ENCODE results near the gene SUPT16H. TPM values are rescaled to one million over a fixed set of nuclear protein-coding genes. Genes with fewer than 3 reads are reported as not detected.

SUPT16H gene
- total and polyA plus RNA-seq, 10 of the 15 experiments (the other 5 are each of a cell fraction or from before 2014, with no cell fraction given): 90.7 to 201 (median 121) TPM

- TF ChIP-seq IRF3 (IDR thresholded peaks at IDR 0.05): no peak
- 0 out of 4 replicates have a peak, but pooled peaks of 1 of the 2 experiments have one; percentile 25 for TF ChIP-seq SRF (IDR thresholded peaks at IDR 0.05; ENCODE audit: low read depth in 2 of 2, low read length in 2 of 2)
- no peak for TF ChIP-seq ZNF24 (IDR thresholded peaks at IDR 0.05)
- TF ChIP-seq PAX5 (IDR thresholded peaks at IDR 0.05; ENCODE audit: borderline replicate concordance, low read depth, low read length): peak; percentile 73
- no peak; the same call in 1 of the 2 replicates for TF ChIP-seq HDGF (IDR thresholded peaks at IDR 0.05)
- TF ChIP-seq TCF7 (IDR thresholded peaks at IDR 0.05; ENCODE audit: borderline replicate concordance): no peak
- no peak for TF ChIP-seq KLF5 (IDR thresholded peaks at IDR 0.05; ENCODE audit: partially characterized antibody)
- TF ChIP-seq TAF1 (IDR thresholded peaks at IDR 0.05; ENCODE audit: borderline replicate concordance, low read depth, low read length): no peak
- no peak for TF ChIP-seq ZNF687 (IDR thresholded peaks at IDR 0.05)
- TF ChIP-seq, protein P1, sequence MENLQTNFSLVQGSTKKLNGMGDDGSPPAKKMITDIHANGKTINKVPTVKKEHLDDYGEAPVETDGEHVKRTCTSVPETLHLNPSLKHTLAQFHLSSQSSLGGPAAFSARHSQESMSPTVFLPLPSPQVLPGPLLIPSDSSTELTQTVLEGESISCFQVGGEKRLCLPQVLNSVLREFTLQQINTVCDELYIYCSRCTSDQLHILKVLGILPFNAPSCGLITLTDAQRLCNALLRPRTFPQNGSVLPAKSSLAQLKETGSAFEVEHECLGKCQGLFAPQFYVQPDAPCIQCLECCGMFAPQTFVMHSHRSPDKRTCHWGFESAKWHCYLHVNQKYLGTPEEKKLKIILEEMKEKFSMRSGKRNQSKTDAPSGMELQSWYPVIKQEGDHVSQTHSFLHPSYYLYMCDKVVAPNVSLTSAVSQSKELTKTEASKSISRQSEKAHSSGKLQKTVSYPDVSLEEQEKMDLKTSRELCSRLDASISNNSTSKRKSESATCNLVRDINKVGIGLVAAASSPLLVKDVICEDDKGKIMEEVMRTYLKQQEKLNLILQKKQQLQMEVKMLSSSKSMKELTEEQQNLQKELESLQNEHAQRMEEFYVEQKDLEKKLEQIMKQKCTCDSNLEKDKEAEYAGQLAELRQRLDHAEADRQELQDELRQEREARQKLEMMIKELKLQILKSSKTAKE (IDR thresholded peaks at IDR 0.05; ENCODE audit: low read depth, poor library complexity, severe bottlenecking): peak; percentile 11
- no peak for TF ChIP-seq NR2F1 (conservative IDR thresholded peaks at IDR 0.05)
- no peak for TF ChIP-seq CEBPB (IDR thresholded peaks at IDR 0.05; ENCODE audit: borderline replicate concordance in 1 of 2, low read depth in 2 of 2, low read length in 2 of 2)
- 0 out of 2 replicates have a peak, but pooled peaks have one; percentile 60 for TF ChIP-seq SMARCA5 (IDR thresholded peaks at IDR 0.05)
- no peak for TF ChIP-seq EGR1 (IDR thresholded peaks at IDR 0.05; ENCODE audit: borderline replicate concordance in 1 of 2, low read depth in 2 of 2, low read length in 2 of 2)
- TF ChIP-seq NFYA (IDR thresholded peaks at IDR 0.05; ENCODE audit: borderline replicate concordance, low read depth, low read length): no peak
- peak; percentile 32 for TF ChIP-seq RELA (IDR thresholded peaks at IDR 0.05; ENCODE audit: borderline replicate concordance, partially characterized antibody)
- TF ChIP-seq, protein P2, sequence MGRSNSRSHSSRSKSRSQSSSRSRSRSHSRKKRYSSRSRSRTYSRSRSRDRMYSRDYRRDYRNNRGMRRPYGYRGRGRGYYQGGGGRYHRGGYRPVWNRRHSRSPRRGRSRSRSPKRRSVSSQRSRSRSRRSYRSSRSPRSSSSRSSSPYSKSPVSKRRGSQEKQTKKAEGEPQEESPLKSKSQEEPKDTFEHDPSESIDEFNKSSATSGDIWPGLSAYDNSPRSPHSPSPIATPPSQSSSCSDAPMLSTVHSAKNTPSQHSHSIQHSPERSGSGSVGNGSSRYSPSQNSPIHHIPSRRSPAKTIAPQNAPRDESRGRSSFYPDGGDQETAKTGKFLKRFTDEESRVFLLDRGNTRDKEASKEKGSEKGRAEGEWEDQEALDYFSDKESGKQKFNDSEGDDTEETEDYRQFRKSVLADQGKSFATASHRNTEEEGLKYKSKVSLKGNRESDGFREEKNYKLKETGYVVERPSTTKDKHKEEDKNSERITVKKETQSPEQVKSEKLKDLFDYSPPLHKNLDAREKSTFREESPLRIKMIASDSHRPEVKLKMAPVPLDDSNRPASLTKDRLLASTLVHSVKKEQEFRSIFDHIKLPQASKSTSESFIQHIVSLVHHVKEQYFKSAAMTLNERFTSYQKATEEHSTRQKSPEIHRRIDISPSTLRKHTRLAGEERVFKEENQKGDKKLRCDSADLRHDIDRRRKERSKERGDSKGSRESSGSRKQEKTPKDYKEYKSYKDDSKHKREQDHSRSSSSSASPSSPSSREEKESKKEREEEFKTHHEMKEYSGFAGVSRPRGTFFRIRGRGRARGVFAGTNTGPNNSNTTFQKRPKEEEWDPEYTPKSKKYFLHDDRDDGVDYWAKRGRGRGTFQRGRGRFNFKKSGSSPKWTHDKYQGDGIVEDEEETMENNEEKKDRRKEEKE (IDR thresholded peaks at IDR 0.05): no peak
- TF ChIP-seq CREM (IDR thresholded peaks at IDR 0.05; ENCODE audit: low read depth): peak; percentile 16; the same call in 1 of the 2 replicates
- 0 out of 2 replicates have a peak, but pooled peaks have one; percentile 35 for TF ChIP-seq HCFC1 (IDR thresholded peaks at IDR 0.05; ENCODE audit: low read length)
These were observed 652 bp downstream of the SUPT16H start (continued) for GRCh38 chr14:21382886-21383847.
